H1 (cell line): ENCODE results near the gene TSN. TPM values are rescaled to one million over a fixed set of nuclear protein-coding genes. Genes with fewer than 3 reads are reported as not detected.
A peak's percentile ranks its signal among the peaks of the same experiment; 100 is the strongest.

Experiments used
- ATF3 ChIP-seq: IDR thresholded peaks from 2 replicates; pipeline ENCODE4 v1.6.1; 2011; ENCODE audit warnings: low read depth, mild to moderate bottlenecking, low read length; ENCODE audit not compliant: insufficient read depth
- CHD7 ChIP-seq: fragments of 300-600 bp; sonication (generic); IDR thresholded peaks from 2 replicates; pipeline ENCODE4 v1.7.1; 2012; ENCODE audit warnings: low read length, moderate library complexity, mild to moderate bottlenecking, inconsistent platforms; ENCODE audit not compliant: insufficient replicate concordance
- HDAC2 ChIP-seq, 2 experiments: fragments of 300-600 bp in 1 of 2; sonication (generic) in 1 of 2; IDR thresholded peaks; 2 replicates each; pipeline ENCODE4 v1.6.1; 2011 to 2012; ENCODE audit warnings: low read depth in 2 of 2, low read length in 2 of 2, mild to moderate bottlenecking in 2 of 2, moderate library complexity in 2 of 2, borderline replicate concordance in 1 of 2, inconsistent platforms in 1 of 2
- HDAC6 ChIP-seq: IDR thresholded peaks from one replicate; pipeline ENCODE4 v1.7.1; 2012; ENCODE audit warnings: low read depth, mild to moderate bottlenecking, inconsistent platforms, low read length, moderate library complexity
- POLR2AphosphoS5 ChIP-seq: IDR thresholded peaks from 2 replicates; pipeline ENCODE4 v1.6.1; 2011; ENCODE audit warnings: low read depth, low read length
- POU5F1 ChIP-seq: IDR thresholded peaks from 2 replicates; pipeline ENCODE4 v1.6.1; 2011; ENCODE audit warnings: low read depth, mild to moderate bottlenecking, low read length, moderate library complexity
- TAF1 ChIP-seq: IDR thresholded peaks from 2 replicates; pipeline ENCODE4 v1.6.1; 2011; ENCODE audit warnings: mild to moderate bottlenecking, low read depth, low read length
- polyA plus RNA-seq, 7 experiments: library from polyadenylated mRNA; depleted of rRNA in 3 of 7; stranded (reverse) in 5 of 7; unstranded in 2 of 7; fragments of >200 nt in 5 of 7; fragments of 200-250 nt in 2 of 7; gene quantifications; 1 replicate in 5 of 7; 2 replicates in 1 of 7; 4 replicates in 1 of 7; pipeline versions ENCODE4 v1.2.1 to v1.2.3, GENCODE V29; 2011 to 2013; ENCODE audit warnings: missing spikeins in 2 of 7, mixed read lengths in 2 of 7
- total RNA-seq: library from RNA; stranded (reverse); fragmentation: NEBNext Ultra II Directional; extraction: Animal tissue kit (Norgen Biotek cat#: 25700); gene quantifications from 2 replicates; pipeline ENCODE4 v1.2.1, GENCODE V29; 2021

Gene TSN
- total and polyA plus RNA-seq, 2 of the 8 experiments (the other 6 are each of a cell fraction or from before 2014, with no cell fraction given) = 44.4 to 96.1 TPM

GRCh38 chr2:121804997-121805765 lies 49.7 kb downstream of the TSN start (continued):
- no peak for TF ChIP-seq ATF3
- 0 out of 2 replicates have a peak, but pooled peaks have one; percentile 3 for TF ChIP-seq TAF1
- peak in 1 of 2 experiments; percentile 83; a peak in 1 of 4 replicates for TF ChIP-seq HDAC2 (IDR thresholded peaks at IDR 0.05; ENCODE audit: borderline replicate concordance in 1 of 2, low read depth in 2 of 2, low read length in 2 of 2)
- no peak for TF ChIP-seq HDAC6
- no peak for TF ChIP-seq POLR2AphosphoS5
- TF ChIP-seq POU5F1 = peak; percentile 74
- TF ChIP-seq CHD7 = peak; percentile 31
